Endothelial cell of umbilical vein (primary cell): ENCODE results near the gene GATA1.

Experiments used
- CTCF ChIP-seq, 2 donors: IDR thresholded peaks; 1 replicate in 1 of 2; 2 replicates in 1 of 2; pipeline ENCODE4 v1.5.1; 2011; ENCODE audit warnings: low read length in 2 of 2, mild to moderate bottlenecking in 2 of 2, moderate library complexity in 2 of 2, control low read depth in 1 of 2, inconsistent platforms in 1 of 2, low read depth in 1 of 2; ENCODE audit not compliant: insufficient read depth in 1 of 2; ENCODE audit errors: extremely low read depth in 1 of 2
- EZH2 ChIP-seq: IDR thresholded peaks from 2 replicates; pipeline ENCODE4 v1.6.1; 2012; ENCODE audit warnings: borderline replicate concordance, low read depth, mild to moderate bottlenecking, moderate library complexity, low read length, inconsistent platforms; ENCODE audit not compliant: severe bottlenecking
- JUN ChIP-seq: IDR thresholded peaks from 2 replicates; pipeline ENCODE4 v1.6.1; 2011; ENCODE audit warnings: borderline replicate concordance, low read depth; ENCODE audit not compliant: insufficient read length, insufficient read depth
- MYC ChIP-seq: IDR thresholded peaks from one replicate; pipeline ENCODE4 v1.6.1; 2011; ENCODE audit warnings: mild to moderate bottlenecking, low read depth, low read length
- POLR2A ChIP-seq: IDR thresholded peaks from 2 replicates; pipeline ENCODE4 v1.6.1; 2012; ENCODE audit warnings: low read depth, mild to moderate bottlenecking, control low read depth, low read length

- no peak for TF ChIP-seq CTCF (IDR thresholded peaks at IDR 0.05; ENCODE audit: extremely low read depth in 1 of 2, insufficient read depth in 1 of 2, low read depth in 1 of 2, low read length in 2 of 2)
- no peak for TF ChIP-seq POLR2A
- no peak for TF ChIP-seq MYC
- no peak for TF ChIP-seq EZH2
- no peak for TF ChIP-seq JUN
These were observed 3.6 kb upstream of the GATA1 start for GRCh38 chrX:48782795-48783194.
